B cell (primary cell): Measurements from ENCODE around the gene SORD.
"Not testable (repeated sequence)": the region's sequence is repeated elsewhere in the genome, so short reads cannot be mapped to it uniquely, and the experiment has no call there.

Experiments used
- EZH2 ChIP-seq: IDR thresholded peaks from 2 replicates; pipeline ENCODE4 v1.6.1; 2012; ENCODE audit warnings: borderline replicate concordance, low read depth, mild to moderate bottlenecking, moderate library complexity, low read length; ENCODE audit not compliant: insufficient read depth, poor library complexity, severe bottlenecking
- TF ChIP-seq, protein P1 (sequence below): fragments of 200-600 bp; IDR thresholded peaks from one replicate; pipeline ENCODE4 v1.8.0; 2022; ENCODE audit warnings: antibody characterized with exemption, mild to moderate bottlenecking

DNA sequence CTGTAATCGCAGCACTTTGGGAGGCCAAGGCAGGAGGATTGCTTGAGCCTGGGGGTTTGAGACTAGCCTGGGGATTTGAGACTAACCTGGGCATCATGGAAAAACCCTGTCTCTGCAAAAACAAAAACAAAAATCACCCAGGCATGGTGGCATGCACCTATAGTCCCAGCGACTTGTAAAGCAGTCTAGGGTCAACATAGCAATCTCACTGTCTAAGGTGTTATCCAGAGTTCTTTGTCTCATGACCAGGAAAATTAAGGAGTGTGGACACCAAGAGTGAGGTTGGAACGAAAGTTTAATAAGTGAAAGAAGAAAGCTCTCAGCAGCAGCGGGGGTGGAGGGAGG lies 25.4 kb downstream of the SORD start:
- TF ChIP-seq, protein P1, sequence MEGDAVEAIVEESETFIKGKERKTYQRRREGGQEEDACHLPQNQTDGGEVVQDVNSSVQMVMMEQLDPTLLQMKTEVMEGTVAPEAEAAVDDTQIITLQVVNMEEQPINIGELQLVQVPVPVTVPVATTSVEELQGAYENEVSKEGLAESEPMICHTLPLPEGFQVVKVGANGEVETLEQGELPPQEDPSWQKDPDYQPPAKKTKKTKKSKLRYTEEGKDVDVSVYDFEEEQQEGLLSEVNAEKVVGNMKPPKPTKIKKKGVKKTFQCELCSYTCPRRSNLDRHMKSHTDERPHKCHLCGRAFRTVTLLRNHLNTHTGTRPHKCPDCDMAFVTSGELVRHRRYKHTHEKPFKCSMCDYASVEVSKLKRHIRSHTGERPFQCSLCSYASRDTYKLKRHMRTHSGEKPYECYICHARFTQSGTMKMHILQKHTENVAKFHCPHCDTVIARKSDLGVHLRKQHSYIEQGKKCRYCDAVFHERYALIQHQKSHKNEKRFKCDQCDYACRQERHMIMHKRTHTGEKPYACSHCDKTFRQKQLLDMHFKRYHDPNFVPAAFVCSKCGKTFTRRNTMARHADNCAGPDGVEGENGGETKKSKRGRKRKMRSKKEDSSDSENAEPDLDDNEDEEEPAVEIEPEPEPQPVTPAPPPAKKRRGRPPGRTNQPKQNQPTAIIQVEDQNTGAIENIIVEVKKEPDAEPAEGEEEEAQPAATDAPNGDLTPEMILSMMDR: not testable (repeated sequence)
- not testable (repeated sequence) for TF ChIP-seq EZH2
